GM18517 (cell line): Measurements from ENCODE around the gene KRTAP20-3.

Experiments used
- ATAC-seq: cut with Tn5 transposase; IDR thresholded peaks from one replicate; pipeline ENCODE4 v1.9.1; 2021; ENCODE audit warnings: mild to moderate bottlenecking, moderate library complexity; ENCODE audit not compliant: unreplicated experiment

The KRTAP20-3 gene

GRCh38 chr21:30642564-30642963 lies at the start of gene KRTAP20-3:
Gene KRTAP20-3 (plus strand): TSS chr21:30642864.
- ATAC-seq, result no peak

GRCh38 chr21:30598802-30599201 lies 43.9 kb upstream of the KRTAP20-3 start, which contains the start of gene KRTAP6-2:
Gene KRTAP6-2 (minus strand): TSS chr21:30598902. CDS start chr21:30598874, 28 bp downstream.
- no peak for ATAC-seq

- no peak for ATAC-seq
These were observed 41.9 kb upstream of the KRTAP20-3 start, which contains the start of gene KRTAP22-1 for GRCh38 chr21:30600787-30601186. Gene KRTAP22-1 (plus strand): TSS chr21:30601087.

GRCh38 chr21:30605968-30606367 lies 36.7 kb upstream of the KRTAP20-3 start:
- ATAC-seq, result no peak

GRCh38 chr21:30612132-30612531 lies 30.5 kb upstream of the KRTAP20-3 start:
- no peak for ATAC-seq

- ATAC-seq, result no peak
These were observed 28.8 kb upstream of the KRTAP20-3 start, which contains the start of gene KRTAP6-1 for GRCh38 chr21:30613836-30614235. Gene KRTAP6-1 (minus strand): TSS chr21:30613930. CDS start chr21:30613904, 26 bp downstream.

GRCh38 chr21:30615199-30615598 lies 27.5 kb upstream of the KRTAP20-3 start:
- ATAC-seq, result no peak

GRCh38 chr21:30616125-30616524 lies 26.5 kb upstream of the KRTAP20-3 start, which contains the start of gene KRTAP20-1:
Gene KRTAP20-1 (plus strand): TSS chr21:30616425. CDS start chr21:30616455, 30 bp downstream.
- ATAC-seq, result no peak

- no peak for ATAC-seq
These were observed 22.6 kb upstream of the KRTAP20-3 start for GRCh38 chr21:30620080-30620479.

- ATAC-seq, result no peak
These were observed 22.1 kb upstream of the KRTAP20-3 start, which contains the start of gene KRTAP20-4 for GRCh38 chr21:30620522-30620921. Gene KRTAP20-4 (plus strand): TSS chr21:30620627.

GRCh38 chr21:30623362-30623761 lies 19.3 kb upstream of the KRTAP20-3 start:
- ATAC-seq, result no peak

GRCh38 chr21:30625449-30626165 lies 17.1 kb upstream of the KRTAP20-3 start:
- ATAC-seq, result no peak

GRCh38 chr21:30628109-30628508 lies 14.6 kb upstream of the KRTAP20-3 start:
- ATAC-seq, result no peak

GRCh38 chr21:30629200-30629599 lies 13.5 kb upstream of the KRTAP20-3 start:
- no peak for ATAC-seq

- no peak for ATAC-seq
These were observed 7.8 kb upstream of the KRTAP20-3 start, which contains the start of gene KRTAP20-2 for GRCh38 chr21:30634906-30635305. Gene KRTAP20-2 (plus strand): TSS chr21:30635206. CDS start chr21:30635264, 58 bp downstream.

- no peak for ATAC-seq
These were observed 4.0 kb upstream of the KRTAP20-3 start for GRCh38 chr21:30638686-30639085.

- no peak for ATAC-seq
These were observed 4.3 kb downstream of the KRTAP20-3 start for GRCh38 chr21:30646904-30647414.

- no peak for ATAC-seq
These were observed 10.2 kb downstream of the KRTAP20-3 start for GRCh38 chr21:30652891-30653290.

- ATAC-seq, result no peak
These were observed 26.1 kb downstream of the KRTAP20-3 start for GRCh38 chr21:30668776-30669175.

GRCh38 chr21:30672985-30673650 lies 30.5 kb downstream of the KRTAP20-3 start:
- no peak for ATAC-seq

- no peak for ATAC-seq
These were observed 31.6 kb downstream of the KRTAP20-3 start for GRCh38 chr21:30674312-30674711.
